ENCODE measurements around the gene PSMA2.

PSMA2 gene

DNA sequence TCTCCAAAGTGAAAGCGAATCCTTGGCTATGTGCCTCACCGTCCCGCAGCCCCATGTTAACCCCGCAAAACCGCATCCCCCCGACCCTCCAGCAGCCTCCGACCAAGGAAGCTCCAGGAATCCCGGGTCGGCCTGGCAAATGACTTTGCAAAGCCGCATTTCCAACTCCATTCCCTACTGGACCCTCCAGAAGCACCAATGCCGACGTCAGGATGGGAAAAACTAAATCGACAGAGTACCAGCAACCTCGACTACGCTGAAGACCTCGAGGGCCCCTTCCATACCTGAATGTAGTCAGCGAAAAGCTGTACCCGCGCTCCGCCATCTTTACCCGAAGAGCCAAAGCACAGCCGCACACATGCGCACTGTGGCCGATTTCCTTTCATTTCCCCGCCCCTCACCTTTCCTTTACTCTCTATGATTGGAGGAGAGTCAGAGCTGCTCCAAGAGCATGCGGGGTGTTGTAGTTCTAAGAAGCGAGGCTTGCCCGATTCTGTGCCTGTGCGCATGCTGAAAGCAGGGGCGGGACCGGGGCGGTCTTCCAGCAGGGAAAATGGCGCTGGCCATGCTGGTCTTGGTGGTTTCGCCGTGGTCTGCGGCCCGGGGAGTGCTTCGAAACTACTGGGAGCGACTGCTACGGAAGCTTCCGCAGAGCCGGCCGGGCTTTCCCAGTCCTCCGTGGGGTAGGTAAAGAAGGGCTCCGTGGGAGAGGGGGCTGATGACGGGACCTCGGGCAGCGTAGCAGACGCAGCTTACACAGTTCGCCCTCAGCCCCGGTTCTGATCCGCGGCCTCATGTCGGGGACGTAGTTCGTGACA, at the start of gene PSMA2, which contains the start of gene MRPL32:
Gene PSMA2 (minus strand): TSS at position 341 of the 818 bp plus-strand sequence. CDS start 16 bp downstream, at position 325.
Gene MRPL32 (plus strand): TSS at position 543 of the 818 bp plus-strand sequence. CDS start 11 bp downstream, at position 554.
- peak; percentile 99 for DNase-seq

DNA sequence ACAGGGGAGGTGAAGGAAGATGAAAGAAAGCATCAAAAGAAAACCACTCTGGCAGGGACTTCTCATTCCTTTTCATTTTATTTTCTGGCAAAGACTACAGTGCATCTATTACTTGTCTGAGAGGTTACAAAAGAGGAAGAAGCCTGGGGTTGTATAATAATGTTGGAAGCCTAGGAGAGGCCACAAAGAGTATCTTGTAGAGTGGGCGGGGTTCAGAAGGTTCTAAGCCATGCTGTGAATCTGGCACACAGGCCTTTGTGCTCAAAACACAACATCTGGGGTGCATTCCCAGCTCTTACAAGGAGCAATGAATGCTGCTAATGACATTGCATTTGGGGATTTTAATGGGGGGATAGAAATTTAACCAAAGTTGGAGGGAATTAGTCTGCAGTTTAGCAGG, 49.6 kb upstream of the PSMA2 start:
- no peak for DNase-seq

DNA sequence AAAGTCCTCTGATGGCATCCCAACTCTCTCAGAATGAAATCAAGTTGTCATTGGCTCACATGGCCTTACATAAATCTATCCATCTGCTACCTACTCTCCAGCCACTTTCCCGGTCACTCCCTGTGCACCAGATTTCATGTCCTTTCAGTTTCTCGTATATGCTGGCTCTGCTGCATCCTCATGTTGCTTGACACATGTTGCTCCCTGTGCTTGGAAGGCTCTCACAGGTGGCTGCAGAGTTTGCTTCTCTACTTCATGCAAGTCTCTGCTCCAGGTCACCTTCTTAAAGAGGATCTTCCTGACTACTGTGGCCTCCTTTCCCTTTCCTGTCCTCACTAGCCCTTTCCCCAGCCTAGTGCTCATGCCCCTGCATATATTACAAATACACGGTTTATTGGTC, 48.5 kb upstream of the PSMA2 start:
- DNase-seq = no peak

DNA sequence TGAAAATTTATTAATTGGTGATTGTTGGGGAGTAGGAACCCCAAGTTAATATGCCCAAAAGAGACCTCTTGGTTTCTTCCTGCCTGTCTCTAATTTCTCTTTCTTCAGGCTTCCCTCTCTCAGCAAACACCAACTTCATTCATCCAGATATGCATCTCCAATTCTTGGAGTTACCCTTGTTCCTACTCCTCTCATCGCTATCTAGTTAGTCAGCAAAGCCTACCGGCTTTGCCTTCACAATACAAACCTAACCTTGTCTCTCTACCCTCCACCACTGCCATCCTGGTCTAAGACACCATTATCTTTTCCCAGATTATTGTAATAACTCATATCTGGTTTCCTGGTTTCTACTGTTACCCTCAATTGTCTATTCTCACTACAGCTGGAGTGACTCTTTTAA, 48.1 kb upstream of the PSMA2 start:
- DNase-seq = no peak

DNA sequence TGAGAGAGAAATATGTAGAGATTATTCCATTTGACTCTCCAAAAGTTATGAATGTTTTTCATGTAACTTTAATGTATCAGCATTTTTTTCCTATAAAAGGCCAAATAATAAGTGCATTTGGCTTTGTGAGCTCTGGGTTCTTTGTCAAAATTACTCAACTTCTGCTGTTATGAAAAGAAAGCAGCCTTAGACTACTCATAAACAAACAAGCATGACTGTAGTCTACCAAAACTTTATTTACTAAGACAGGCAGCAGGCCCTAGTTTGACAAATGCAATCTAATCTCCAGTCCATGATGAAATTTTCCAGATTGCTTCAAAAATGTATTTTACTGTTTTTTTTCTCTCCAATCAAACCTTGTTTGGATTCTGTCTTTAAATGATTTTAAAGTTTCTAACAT, 46.5 kb upstream of the PSMA2 start:
- DNase-seq = no peak

DNA sequence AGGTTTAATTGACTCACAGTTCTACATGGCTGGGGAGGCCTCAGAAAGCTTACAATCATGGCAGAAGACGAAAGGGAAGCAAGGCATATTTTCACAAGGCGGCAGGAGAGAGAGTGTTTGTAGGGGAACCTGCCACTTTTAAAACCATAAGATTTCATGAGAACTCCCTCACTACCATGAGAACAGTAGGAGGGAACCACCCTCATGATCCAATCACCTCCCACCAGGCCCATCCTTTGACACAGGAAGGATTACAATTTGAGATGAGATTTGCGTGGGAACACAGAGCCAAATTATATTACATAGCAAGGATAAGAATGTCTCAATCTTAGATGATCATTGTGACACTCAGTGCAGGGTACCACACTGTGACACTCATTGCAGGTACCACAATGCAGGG, 44.4 kb upstream of the PSMA2 start:
- no peak for DNase-seq

DNA sequence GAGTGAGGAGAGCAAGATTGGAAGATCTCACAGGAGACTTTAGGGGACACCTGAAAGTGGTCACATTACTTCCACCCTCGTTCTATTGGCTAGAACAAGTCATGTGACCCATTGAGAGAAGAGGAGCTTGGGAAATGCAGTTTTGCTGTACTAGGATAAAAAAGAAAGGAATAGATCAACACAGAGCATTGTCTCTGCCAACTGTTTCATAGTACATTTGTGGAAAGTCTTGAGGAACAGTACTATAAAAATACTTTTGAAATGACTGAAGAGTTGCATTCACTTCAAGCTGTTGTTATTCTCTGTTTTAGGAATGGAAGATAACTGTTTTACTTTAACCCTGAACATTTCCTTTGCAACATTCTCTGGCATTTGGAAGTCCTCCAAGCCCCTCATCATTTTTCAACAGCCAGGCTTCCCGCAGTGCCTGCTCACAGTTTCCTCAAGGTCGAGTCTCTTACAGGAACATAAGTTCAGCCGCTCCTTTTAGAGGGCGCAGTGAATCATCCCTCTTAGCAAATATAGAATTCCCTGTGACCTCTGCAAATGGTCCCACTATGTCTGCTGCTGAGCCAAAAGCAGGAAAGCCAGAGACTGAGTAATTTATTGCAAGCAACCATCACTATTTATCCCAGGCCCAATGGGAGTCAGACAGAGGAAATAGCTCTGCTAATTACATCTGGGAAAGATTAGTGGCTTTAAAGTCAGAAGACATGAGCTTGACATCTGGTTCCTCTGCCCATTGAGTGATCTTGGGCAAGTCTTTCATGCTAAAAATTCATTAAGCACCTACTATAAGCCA, 40.9 kb upstream of the PSMA2 start:
- no peak for DNase-seq

DNA sequence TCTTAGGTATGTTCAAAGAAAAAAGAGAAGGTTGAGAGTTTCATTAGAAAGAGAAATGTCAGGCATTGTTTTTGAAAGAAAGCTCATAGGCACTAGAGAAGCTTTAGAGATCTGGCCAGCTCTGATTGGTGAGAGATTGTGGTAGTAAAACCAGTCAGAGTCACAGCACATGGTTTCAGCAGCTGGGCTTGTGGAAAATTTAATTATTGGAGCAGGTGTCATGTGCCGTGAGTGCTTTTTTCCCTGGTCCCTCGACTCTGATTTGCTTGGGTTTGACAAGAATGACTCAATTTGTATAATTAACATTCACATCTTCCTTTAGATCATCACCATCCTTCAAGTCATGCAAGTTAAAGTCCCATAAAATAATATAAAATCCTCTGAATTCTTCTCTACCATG, 35.4 kb upstream of the PSMA2 start:
- no peak for DNase-seq

DNA sequence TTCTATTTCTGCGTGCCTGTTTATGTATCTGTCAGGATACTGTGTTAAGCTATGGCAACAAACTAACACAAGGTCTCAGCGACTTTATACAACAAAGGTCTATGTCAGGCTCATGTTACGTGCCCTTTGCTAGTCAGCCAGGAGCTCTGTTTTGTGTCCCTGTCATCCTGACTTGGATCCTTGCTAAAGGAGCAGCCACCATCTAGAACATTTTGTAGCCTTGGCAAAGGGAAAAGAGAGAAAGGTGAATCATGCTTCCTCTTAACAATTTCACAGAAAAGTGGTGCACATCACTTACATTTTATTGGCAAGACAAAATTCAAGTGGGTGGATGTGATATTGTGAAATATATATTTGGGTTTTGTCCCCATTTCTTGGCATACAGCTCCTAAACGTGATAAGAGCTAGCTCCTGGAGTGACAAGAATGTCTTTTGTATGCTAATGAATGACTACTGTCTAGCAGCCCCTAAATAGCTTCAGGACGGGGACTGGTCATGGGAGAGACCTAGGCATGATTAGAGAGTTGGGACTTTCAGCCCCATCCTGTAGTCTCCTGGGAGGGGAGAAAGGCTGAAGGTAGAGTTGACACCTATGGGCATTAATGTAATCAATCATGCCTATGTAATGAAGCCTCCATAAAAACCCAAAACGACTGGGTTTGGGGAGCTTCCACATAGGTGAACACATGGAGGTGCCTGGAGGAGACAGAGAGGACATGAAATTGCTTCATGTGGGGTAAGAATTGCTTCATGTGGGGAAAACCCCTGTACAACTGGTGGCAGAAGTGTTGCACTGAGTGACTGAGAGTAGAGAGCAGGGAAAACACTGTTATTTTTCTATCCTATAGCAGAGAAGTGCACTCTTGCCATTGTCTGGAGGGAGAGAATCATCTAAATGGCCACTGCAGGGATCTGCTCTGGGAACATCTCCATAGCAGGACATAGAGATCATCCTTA, 33.2 kb upstream of the PSMA2 start:
- DNase-seq = no peak

DNA sequence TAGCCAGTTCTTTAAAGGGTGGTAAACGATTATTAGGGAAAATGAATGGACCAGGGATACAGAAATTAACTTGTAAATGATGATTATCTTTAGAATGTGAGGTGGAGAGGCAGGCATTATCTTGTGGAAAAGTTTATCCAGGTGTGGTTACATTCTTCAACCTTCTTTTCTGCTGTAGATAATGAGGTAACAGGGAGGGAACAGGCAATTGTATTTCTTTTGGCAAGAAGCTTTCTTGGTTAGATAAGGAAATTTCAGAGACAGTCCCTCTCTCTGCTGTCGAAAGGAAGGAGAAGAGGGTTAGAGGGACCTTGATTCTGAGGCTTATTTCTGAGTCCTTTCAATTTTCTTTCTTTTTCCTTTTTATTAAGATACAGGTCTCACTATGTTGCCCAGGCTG, 32.3 kb upstream of the PSMA2 start:
- no peak for DNase-seq

DNA sequence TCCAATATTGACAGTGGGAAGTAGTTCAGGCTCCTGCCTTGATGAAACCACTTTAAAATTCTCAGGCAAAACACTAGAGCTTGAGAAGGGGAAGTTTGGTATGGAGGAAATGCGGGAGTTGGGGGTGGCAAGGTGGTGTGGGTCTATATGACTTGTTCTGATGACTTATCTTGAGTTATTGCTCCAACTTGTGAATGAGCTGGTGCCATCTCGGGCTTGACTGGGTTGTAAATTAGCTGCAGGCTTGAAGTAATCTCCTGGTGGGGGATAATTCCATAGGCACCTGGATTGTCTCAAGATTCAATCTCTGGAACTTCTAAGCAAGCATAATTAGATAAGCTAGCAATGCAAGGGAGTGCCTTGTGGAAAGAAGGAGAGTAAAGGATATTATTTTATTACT, 29.2 kb upstream of the PSMA2 start:
- DNase-seq = no peak

DNA sequence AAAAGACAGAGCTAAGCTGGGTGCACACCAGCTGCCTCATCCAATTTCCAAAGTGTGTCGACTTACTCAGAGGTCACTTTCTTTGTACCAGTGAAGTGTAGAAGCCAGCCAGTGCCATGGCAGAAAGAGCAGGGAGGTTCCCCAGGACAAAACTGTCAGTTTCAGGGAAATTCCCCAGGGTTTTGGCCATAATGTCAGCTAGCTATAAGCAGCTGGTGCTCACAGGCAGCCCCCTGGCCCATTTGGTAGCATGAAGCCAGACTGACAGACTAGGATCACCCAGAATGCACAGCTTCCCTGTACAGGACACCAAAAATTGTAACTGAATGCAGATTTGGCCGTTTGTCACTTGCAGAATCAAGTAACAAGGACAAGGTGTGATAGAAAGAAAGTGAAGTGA, 28.8 kb upstream of the PSMA2 start:
- no peak for DNase-seq

DNA sequence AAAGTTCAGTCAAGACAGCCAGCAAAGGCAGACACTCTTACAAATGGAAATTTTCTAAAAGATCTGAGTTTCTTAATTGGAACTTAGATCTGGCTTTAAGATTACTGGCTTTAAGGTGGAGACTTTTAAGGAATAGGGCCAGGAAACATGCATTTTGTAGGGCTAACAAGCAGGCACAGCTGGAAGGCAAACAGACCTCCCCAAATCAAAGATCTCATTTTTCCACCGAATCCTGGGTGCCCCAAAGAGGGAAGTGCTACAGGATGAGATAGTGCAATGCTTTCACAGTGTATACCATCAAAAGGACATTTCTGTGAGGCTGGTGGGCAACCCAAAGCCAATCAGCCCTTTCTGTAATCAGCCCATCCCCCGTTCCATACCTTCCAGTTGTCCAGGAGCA, 27.6 kb upstream of the PSMA2 start:
- DNase-seq = no peak

DNA sequence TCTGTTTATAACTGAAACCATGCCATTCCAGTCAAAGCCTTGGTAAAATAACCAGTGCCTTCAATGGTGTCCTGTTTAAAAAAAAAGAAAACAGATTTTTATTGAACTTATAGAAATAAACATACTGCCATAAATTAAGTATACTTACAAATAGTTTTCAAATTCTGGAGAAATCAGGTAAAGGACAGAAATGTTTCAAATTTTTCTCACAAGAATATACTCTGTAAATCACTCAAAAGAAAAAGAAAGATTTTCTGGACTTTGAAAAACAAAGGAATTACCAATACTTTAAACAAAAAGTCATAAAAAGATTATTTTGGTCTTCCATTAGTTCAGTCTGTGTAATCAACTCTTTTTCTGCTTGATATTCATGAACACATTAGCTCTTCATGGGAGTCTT, 24.1 kb upstream of the PSMA2 start:
- no peak for DNase-seq

DNA sequence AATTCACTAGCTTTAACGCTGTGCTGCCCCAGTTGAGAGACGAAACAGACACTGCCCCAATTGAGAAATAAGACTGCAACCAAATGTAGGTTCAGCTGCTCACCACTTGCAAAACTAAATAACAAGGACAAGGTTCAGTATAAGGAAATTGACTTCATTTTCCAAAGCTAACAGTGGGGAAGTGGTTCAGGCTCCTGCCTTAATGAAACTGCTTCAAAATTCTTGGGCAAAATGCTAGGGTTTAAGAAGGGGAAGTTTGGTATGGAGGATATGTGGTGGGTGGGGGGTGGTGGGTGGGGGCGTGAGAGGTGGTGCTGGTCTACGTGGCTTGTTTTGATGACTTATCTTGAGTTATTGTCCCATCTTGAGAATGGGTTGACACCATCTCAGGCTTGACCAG, 22.0 kb upstream of the PSMA2 start:
- DNase-seq = no peak

DNA sequence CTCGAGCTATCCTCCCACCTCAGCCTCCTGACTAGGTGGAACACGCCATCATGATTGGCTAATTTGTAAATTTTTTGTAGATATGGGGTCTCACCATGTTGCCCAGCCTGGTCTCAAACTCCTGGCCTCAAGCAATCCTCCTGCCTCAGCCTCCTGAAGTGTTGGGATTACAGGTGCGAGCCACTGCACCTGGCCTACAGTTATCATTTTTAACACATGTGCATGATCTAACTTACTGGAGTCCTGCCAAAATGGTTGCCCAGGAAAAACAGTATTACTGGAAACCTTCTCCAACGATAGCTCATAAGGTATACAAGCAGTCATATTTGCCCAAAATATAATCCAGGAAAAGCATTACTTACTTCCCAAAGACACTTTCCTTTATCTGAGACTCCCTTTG, 20.4 kb upstream of the PSMA2 start:
- DNase-seq = no peak

DNA sequence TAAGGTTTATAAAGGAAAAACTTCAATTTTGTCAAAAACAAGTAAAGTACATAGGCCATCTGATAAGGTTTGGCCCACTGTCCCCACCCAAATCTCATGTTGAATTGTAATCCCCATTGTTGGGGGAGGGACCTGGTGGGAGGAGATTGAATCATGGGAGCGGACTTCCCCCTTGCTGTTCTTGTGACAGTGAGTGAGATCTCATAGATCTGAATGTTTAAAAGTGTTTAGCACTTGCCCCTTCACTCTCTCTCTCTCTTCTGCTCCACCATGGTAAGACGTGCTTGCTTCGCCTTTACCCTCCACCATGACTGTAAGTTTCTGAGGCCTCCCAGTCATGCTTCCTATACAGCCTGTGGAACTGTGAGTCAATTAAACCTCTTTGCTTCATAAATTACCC, 18.4 kb upstream of the PSMA2 start:
- DNase-seq = no peak

DNA sequence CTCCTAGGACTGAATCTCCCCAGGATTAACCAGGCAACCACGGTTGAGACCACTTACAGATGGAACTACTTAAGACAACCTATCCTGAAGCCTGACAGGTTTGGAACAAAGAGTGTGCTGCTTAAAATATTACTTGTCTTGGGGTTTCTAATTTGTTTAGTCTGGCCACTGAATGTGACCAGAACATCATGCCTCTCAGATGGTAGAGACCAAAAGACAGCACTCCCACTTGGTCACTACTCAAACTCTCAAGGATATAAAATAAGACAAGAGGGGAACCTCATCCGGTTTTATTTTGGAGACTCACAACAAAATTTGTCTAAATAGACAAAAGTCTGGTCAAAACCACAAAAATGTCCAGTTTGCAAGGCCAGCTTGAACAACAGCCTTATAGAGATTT, 15.5 kb upstream of the PSMA2 start:
- DNase-seq = no peak

DNA sequence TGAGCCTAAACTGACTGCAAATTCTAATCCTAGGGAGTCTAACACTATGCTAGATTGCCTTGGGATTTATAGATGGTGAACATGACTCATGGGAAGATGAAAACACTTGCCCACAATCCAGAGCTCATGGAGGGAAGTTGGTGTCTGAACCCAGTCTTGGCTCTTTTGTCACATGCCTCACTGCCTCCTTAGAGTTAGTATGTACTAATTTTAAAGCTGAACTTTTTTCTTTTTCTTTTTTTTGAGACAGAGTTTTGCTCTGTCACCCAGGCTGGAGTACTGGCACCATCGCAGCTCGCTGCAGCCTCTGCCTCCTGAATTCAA, 14.6 kb upstream of the PSMA2 start:
- no peak for DNase-seq

DNA sequence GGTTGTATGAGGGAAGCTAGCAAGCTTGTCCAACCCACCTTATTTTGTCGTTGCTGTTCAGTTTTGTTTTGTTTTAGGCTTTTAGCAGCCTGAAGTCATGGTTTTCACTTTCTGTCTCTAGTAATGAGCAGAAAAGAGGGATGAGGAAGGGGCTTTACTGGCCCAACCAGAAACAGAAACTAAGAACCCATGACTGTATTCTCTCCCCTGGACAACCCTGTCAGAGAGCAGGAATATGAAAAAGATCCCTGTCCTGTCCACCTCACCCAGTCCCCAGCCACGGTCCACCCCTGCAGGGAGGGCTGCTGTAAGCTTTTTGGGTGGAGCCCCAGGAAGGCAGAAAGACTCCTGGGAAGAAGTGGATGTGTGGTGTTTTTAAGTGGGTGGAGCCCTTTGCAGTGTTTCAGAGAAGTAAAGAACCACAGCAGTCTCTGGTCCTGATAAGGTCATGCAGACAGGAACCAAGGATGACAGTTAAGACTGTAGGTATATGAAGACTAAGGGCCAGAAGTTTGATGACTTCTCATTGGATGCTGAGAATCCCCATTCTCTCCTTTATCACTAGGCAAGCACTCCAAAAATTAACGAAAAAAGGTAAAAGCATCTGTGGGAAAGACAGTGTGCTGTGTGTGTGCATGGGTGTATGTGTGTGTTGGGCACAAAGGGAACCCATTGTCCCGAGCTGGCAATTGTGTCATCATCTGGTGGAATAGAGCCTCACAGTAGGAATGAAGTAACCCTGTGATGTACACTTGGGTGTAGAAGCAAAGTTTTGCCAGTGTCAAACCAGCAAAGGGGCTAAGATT, 14.1 kb upstream of the PSMA2 start:
- no peak for DNase-seq

DNA sequence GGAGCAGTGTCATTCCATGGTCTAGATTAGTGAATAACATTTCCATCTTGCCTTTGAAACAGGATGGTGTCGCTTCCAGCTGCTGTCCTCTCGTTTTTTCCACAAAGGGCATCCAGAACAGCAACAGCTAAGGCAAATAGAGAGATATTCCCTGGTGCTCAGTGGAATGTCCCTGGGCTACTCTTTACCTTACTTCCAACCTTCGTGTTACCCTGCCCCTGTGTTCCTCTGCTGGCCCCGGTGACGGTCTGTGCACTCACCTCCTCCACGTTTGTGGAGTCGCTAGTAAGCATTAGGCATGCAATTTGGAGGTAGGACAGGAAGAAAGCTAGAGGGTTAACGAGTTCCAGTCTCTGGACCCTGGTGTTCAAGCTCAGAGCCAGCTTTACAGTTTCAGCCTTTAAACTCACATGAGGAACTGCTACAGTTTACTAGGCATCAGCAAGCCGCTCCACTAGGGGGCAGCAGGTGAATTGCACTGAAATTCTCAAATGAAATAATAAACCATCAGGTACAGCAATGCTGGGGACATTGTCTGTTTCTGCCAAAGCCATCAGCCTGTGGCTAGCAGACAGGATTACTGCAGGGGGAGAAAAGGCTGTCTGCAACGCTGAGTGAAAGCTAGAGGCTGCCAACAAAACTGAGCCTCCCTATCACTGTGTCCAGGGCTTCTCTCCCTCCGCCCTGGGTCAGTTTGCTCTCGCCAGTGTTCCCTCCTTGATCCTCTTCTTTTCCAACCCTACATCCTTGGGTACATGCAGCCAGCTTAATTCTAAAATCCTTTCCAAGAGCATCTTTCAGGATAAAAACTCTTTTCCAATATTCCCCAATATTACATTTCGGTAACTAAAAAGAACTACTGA, 9.2 kb upstream of the PSMA2 start:
- DNase-seq = peak; percentile 34
